ENCODE measurements around the gene KRTAP10-5.
"Not testable (repeated sequence)": the region's sequence is repeated elsewhere in the genome, so short reads cannot be mapped to it uniquely, and the experiment has no call there.

The KRTAP10-5 gene

GRCh38 chr21:44550285-44550684, 30.1 kb downstream of the KRTAP10-5 start:
- DNase-seq (ENCODE audit: low read depth in 2 of 2), result not testable (repeated sequence)

- no peak for DNase-seq (ENCODE audit: low read depth in 2 of 2)
Observed at GRCh38 chr21:44549525-44550211, 30.7 kb downstream of the KRTAP10-5 start.

GRCh38 chr21:44548922-44549321, 31.5 kb downstream of the KRTAP10-5 start:
- DNase-seq (ENCODE audit: low read depth in 2 of 2), result no peak

GRCh38 chr21:44548381-44548780, 32.0 kb downstream of the KRTAP10-5 start:
- no peak for DNase-seq (ENCODE audit: low read depth in 2 of 2)

GRCh38 chr21:44547656-44548331, 32.6 kb downstream of the KRTAP10-5 start:
- DNase-seq (ENCODE audit: low read depth in 2 of 2), result no peak

- DNase-seq (ENCODE audit: low read depth in 2 of 2), result no peak
Observed at GRCh38 chr21:44544566-44544965, 35.8 kb downstream of the KRTAP10-5 start.

GRCh38 chr21:44542716-44543115, 37.7 kb downstream of the KRTAP10-5 start:
- DNase-seq (ENCODE audit: low read depth in 2 of 2), result no peak

GRCh38 chr21:44540741-44541288, 39.6 kb downstream of the KRTAP10-5 start:
- no peak for DNase-seq (ENCODE audit: low read depth in 2 of 2)

GRCh38 chr21:44539991-44540666, 40.3 kb downstream of the KRTAP10-5 start, which contains the start of gene KRTAP10-1:
KRTAP10-1 (minus strand) TSS chr21:44540195; CDS start chr21:44540150, 45 bp downstream.
- no peak for DNase-seq (ENCODE audit: low read depth in 2 of 2)

GRCh38 chr21:44539046-44539445, 41.4 kb downstream of the KRTAP10-5 start:
- no peak for DNase-seq (ENCODE audit: low read depth in 2 of 2)

- no peak for DNase-seq (ENCODE audit: low read depth in 2 of 2)
Observed at GRCh38 chr21:44537930-44538911, 42.2 kb downstream of the KRTAP10-5 start.

GRCh38 chr21:44535963-44536362, 44.4 kb downstream of the KRTAP10-5 start:
- DNase-seq (ENCODE audit: low read depth in 2 of 2), result no peak

- no peak for DNase-seq (ENCODE audit: low read depth in 2 of 2)
Observed at GRCh38 chr21:44534688-44535087, 45.7 kb downstream of the KRTAP10-5 start.

- DNase-seq (ENCODE audit: low read depth in 2 of 2), result no peak
Observed at GRCh38 chr21:44533891-44534627, 46.3 kb downstream of the KRTAP10-5 start.

GRCh38 chr21:44533121-44533890, 47.1 kb downstream of the KRTAP10-5 start:
- DNase-seq (ENCODE audit: low read depth in 2 of 2), result no peak

- DNase-seq (ENCODE audit: low read depth in 2 of 2), result no peak
Observed at GRCh38 chr21:44532712-44533111, 47.7 kb downstream of the KRTAP10-5 start.

GRCh38 chr21:44531606-44532564, 48.5 kb downstream of the KRTAP10-5 start:
- no peak for DNase-seq (ENCODE audit: low read depth in 2 of 2)

- DNase-seq (ENCODE audit: low read depth in 2 of 2), result no peak
Observed at GRCh38 chr21:44530903-44531605, 49.4 kb downstream of the KRTAP10-5 start.
